K562 (cell line): ENCODE data around the gene RPL22L1. TPM values are rescaled to one million over a fixed set of nuclear protein-coding genes. Genes with fewer than 3 reads are reported as not detected.

Experiments
- FOXA1 ChIP-seq: fragments of 450-650 bp; IDR thresholded peaks from 2 replicates; pipeline ENCODE4 v1.6.1; 2016; ENCODE audit warnings: mild to moderate bottlenecking, borderline replicate concordance
- FUS ChIP-seq: fragments of 200-400 bp; formaldehyde crosslinking; optimal IDR thresholded peaks from 2 replicates; pipeline ENCODE3; 2017; ENCODE audit warnings: low read depth, low read length
- HMG20A ChIP-seq: fragments of 450-650 bp; formaldehyde crosslinking; conservative IDR thresholded peaks from 2 replicates; pipeline ENCODE4 v1.4.0; 2020; ENCODE audit warnings: mild to moderate bottlenecking, mixed read lengths
- KDM5B ChIP-seq: fragments of 200-600 bp; sonication (generic); IDR thresholded peaks from 2 replicates; pipeline ENCODE4 v1.6.1; 2012; ENCODE audit warnings: low read depth, mild to moderate bottlenecking, moderate library complexity, low read length, control low read depth, inconsistent platforms; ENCODE audit not compliant: insufficient replicate concordance
- MCM5 ChIP-seq: fragments of 450-650 bp; IDR thresholded peaks from 2 replicates; pipeline ENCODE4 v1.6.1; 2016; ENCODE audit warnings: low read depth
- NFYB ChIP-seq: IDR thresholded peaks from 2 replicates; pipeline ENCODE4 v1.6.1; 2011; ENCODE audit warnings: mild to moderate bottlenecking, moderate library complexity; ENCODE audit not compliant: insufficient read length; ENCODE audit errors: extremely low read depth
- OTX1 ChIP-seq: fragments of 450-650 bp; formaldehyde crosslinking; IDR thresholded peaks from 2 replicates; pipeline ENCODE4 v1.4.0; 2022; ENCODE audit warnings: mild to moderate bottlenecking
- PRPF4 ChIP-seq: fragments of 200-400 bp; formaldehyde crosslinking; IDR thresholded peaks from one replicate; pipeline ENCODE4 v1.6.1; 2017; ENCODE audit warnings: low read length, low read depth, mild to moderate bottlenecking; ENCODE audit not compliant: insufficient read depth, poor library complexity, severe bottlenecking
- RHOXF2B ChIP-seq: fragments of 250-450 bp; sonication (Bioruptor Pico); conservative IDR thresholded peaks from 2 replicates; pipeline ENCODE4 v1.5.1; 2021
- SOX6 ChIP-seq: fragments of 450-650 bp; IDR thresholded peaks from 2 replicates; pipeline ENCODE4 v1.6.1; 2014; ENCODE audit warnings: mild to moderate bottlenecking
- SREBF2 ChIP-seq: sonication (generic); formaldehyde crosslinking; IDR thresholded peaks from 2 replicates; pipeline ENCODE4 v1.4.0; 2020; ENCODE audit warnings: mild to moderate bottlenecking, missing genetic modification reagents
- SRSF7 ChIP-seq: fragments of 200-400 bp; formaldehyde crosslinking; optimal IDR thresholded peaks from 2 replicates; pipeline ENCODE3; 2017; ENCODE audit warnings: mild to moderate bottlenecking, low read depth, low read length
- TCF7L2 ChIP-seq: fragments of 150-350 bp; IDR thresholded peaks from 2 replicates; pipeline ENCODE4 v1.6.1; 2016; ENCODE audit warnings: low read depth, mild to moderate bottlenecking, low read length, moderate library complexity
- THRB ChIP-seq: fragments of 450-650 bp; formaldehyde crosslinking; conservative IDR thresholded peaks from 2 replicates; pipeline ENCODE4 v1.4.0; 2022; ENCODE audit warnings: mild to moderate bottlenecking, missing genetic modification characterization
- TSC22D4 ChIP-seq: fragments of 450-650 bp; IDR thresholded peaks from 2 replicates; pipeline ENCODE4 v1.6.1; 2016; ENCODE audit warnings: missing genetic modification characterization, missing biosample characterization, control low read depth
- XRCC4 ChIP-seq: IDR thresholded peaks from one replicate; pipeline ENCODE4 v1.6.1; 2011; ENCODE audit not compliant: insufficient read depth, insufficient read length; ENCODE audit errors: extremely low read depth
- ZBTB40 ChIP-seq, 2 experiments: fragments of 450-650 bp in 1 of 2; sonication (generic) in 1 of 2; formaldehyde crosslinking in 1 of 2; IDR thresholded peaks; 2 replicates each; pipeline versions ENCODE4 v1.7.1 to v1.9.0; 2016 to 2022; ENCODE audit warnings: inconsistent platforms in 1 of 2, mild to moderate bottlenecking in 1 of 2, missing genetic modification reagents in 1 of 2
- ZNF79 ChIP-seq: fragments of 250-450 bp; sonication (Bioruptor Pico); IDR thresholded peaks from 2 replicates; pipeline ENCODE4 v1.4.0; 2020; ENCODE audit warnings: low read depth, mild to moderate bottlenecking, moderate library complexity
- polyA plus RNA-seq, 8 experiments: library from polyadenylated mRNA; depleted of rRNA in 4 of 8; stranded (reverse) in 5 of 8; unstranded in 3 of 8; fragments of >200 nt; fragmentation: Nextera tagmentation in 2 of 8; fragmentation: Illumina TruSeq in 1 of 8; extraction: Ambion mirVana in 2 of 8; extraction: Trizol in 1 of 8; gene quantifications; 2 replicates each; pipeline versions ENCODE4 v1.2.1 to v1.2.3, GENCODE V29; 2011 to 2014; ENCODE audit warnings: inconsistent platforms in 1 of 8, missing spikeins in 1 of 8
- total RNA-seq, 7 experiments: library from RNA; depleted of rRNA in 6 of 7; stranded (reverse); fragments of >200 nt in 6 of 7; fragmentation: Illumina TruSeq in 2 of 7; extraction: Trizol in 2 of 7; gene quantifications; 2 replicates each; pipeline versions ENCODE4 v1.2.1 to v1.2.3, GENCODE V29; 2011 to 2021; ENCODE audit warnings: low replicate concordance in 1 of 7

RPL22L1 gene
- total and polyA plus RNA-seq, 9 of the 15 experiments (the other 6 are each of a cell fraction or from before 2014, with no cell fraction given): 53.9 to 198 (median 108) TPM

GRCh38 chr3:170908235-170909116 is 38.5 kb upstream of the RPL22L1 start, which contains the start of gene EIF5A2 (continued):
- peak; percentile 71 for TF ChIP-seq ZBTB40 (IDR thresholded peaks at IDR 0.05)
- TF ChIP-seq ZBTB40 (CRISPR knock-in tag; IDR thresholded peaks at IDR 0.05): no peak
- TF ChIP-seq FUS: no peak
- TF ChIP-seq RHOXF2B (CRISPR knock-in tag): no peak
- TF ChIP-seq NFYB: peak; percentile 44
- no peak for TF ChIP-seq XRCC4
- no peak for TF ChIP-seq FOXA1
- no peak for TF ChIP-seq MCM5
- TF ChIP-seq SREBF2: no peak
- TF ChIP-seq SRSF7: no peak
- no peak for TF ChIP-seq THRB (CRISPR knock-in tag)
- no peak for TF ChIP-seq TSC22D4 (tag)
- no peak for TF ChIP-seq HMG20A (CRISPR knock-in tag)
- no peak for TF ChIP-seq TCF7L2
- no peak for TF ChIP-seq ZNF79 (CRISPR knock-in tag)
- peak; percentile 76 for TF ChIP-seq KDM5B
- peak; percentile 54; the same call in 1 of the 2 replicates for TF ChIP-seq SOX6
- no peak for TF ChIP-seq PRPF4
- TF ChIP-seq OTX1 (CRISPR knock-in tag): no peak
